Keratinocyte (primary cell): ENCODE data around the gene DAPK2. TPM values are rescaled to one million over a fixed set of nuclear protein-coding genes. Genes with fewer than 3 reads are reported as not detected.

Experiments
- DNase-seq: peaks from one replicate; pipeline ENCODE4 v3.0.0-alpha.2; 2011; ENCODE audit warnings: low read depth, missing footprints, low spot score
- FAIRE-seq: peaks from 2 replicates; lab custom pipeline; 2011; peaks lifted over from hg19 to GRCh38; lab: Jason Lieb, UNC
- H2AFZ ChIP-seq: 2 replicates; pipeline ENCODE4 v1.6.0; 2012; ENCODE audit warnings: low read length, control low read depth, inconsistent platforms; ENCODE audit not compliant: control insufficient read depth
- H3K27ac ChIP-seq: 2 replicates; pipeline ENCODE4 v1.5.1; 2011; ENCODE audit warnings: low read length; ENCODE audit not compliant: control insufficient read depth, insufficient read depth
- H3K27me3 ChIP-seq: 3 replicates; pipeline ENCODE4 v1.6.0; 2011; ENCODE audit warnings: low read length; ENCODE audit not compliant: control insufficient read depth, insufficient read depth; ENCODE audit errors: extremely low read depth
- H3K36me3 ChIP-seq, 2 experiments: 2 replicates in 1 of 2; 3 replicates in 1 of 2; pipeline ENCODE4 v1.5.1; 2011; ENCODE audit warnings: low read length in 2 of 2, mild to moderate bottlenecking in 1 of 2; ENCODE audit not compliant: control insufficient read depth in 2 of 2, insufficient read depth in 2 of 2; ENCODE audit errors: extremely low read depth in 1 of 2
- H3K4me1 ChIP-seq: 3 replicates; pipeline ENCODE4 v1.5.1; 2011; ENCODE audit warnings: low read length; ENCODE audit not compliant: control insufficient read depth, insufficient read depth; ENCODE audit errors: extremely low read depth
- H3K4me2 ChIP-seq: 3 replicates; pipeline ENCODE4 v1.6.0; 2011; ENCODE audit warnings: low read depth, low read length; ENCODE audit not compliant: control insufficient read depth, insufficient read depth; ENCODE audit errors: extremely low read depth
- H3K4me3 ChIP-seq, 3 experiments: fragments of 200-600 bp in 1 of 3; sonication (generic) in 1 of 3; 2 replicates in 2 of 3; 3 replicates in 1 of 3; pipeline ENCODE4 v1.5.1; 2011 to 2016; ENCODE audit warnings: low read length in 3 of 3, mild to moderate bottlenecking in 3 of 3, control low read depth in 2 of 3, inconsistent platforms in 1 of 3, low read depth in 1 of 3, mixed read lengths in 1 of 3, mixed run types in 1 of 3, moderate library complexity in 1 of 3; ENCODE audit not compliant: control insufficient read depth in 2 of 3, insufficient read depth in 2 of 3; ENCODE audit errors: extremely low read depth in 1 of 3
- H3K79me2 ChIP-seq: 2 replicates; pipeline ENCODE4 v1.6.0; 2012; ENCODE audit warnings: low read length; ENCODE audit not compliant: control insufficient read depth, insufficient read depth
- H3K9ac ChIP-seq: 3 replicates; pipeline ENCODE4 v1.6.0; 2011; ENCODE audit warnings: low read length; ENCODE audit not compliant: control insufficient read depth, insufficient read depth; ENCODE audit errors: extremely low read depth
- H3K9me1 ChIP-seq: 3 replicates; pipeline ENCODE4 v1.6.0; 2011; ENCODE audit warnings: low read length; ENCODE audit not compliant: control insufficient read depth, insufficient read depth; ENCODE audit errors: extremely low read depth
- H3K9me3 ChIP-seq: 2 replicates; pipeline ENCODE4 v1.5.1; 2012; ENCODE audit warnings: low read depth, low read length; ENCODE audit not compliant: control insufficient read depth
- H4K20me1 ChIP-seq: 3 replicates; pipeline ENCODE4 v1.6.0; 2011; ENCODE audit warnings: low read length; ENCODE audit not compliant: control insufficient read depth, insufficient read depth; ENCODE audit errors: extremely low read depth
- CTCF ChIP-seq, 3 experiments: IDR thresholded peaks in 1 of 3; conservative IDR thresholded peaks in 1 of 3; optimal IDR thresholded peaks in 1 of 3; 2 replicates in 2 of 3; 3 replicates in 1 of 3; pipeline versions ENCODE3 to v1.5.1; 2011; ENCODE audit warnings: low read length in 3 of 3, mild to moderate bottlenecking in 3 of 3, moderate library complexity in 2 of 3, control low read depth in 1 of 3, inconsistent platforms in 1 of 3; ENCODE audit not compliant: insufficient read depth in 2 of 3; ENCODE audit errors: extremely low read depth in 1 of 3
- EZH2 ChIP-seq: IDR thresholded peaks from one replicate; pipeline ENCODE4 v1.6.1; 2012; ENCODE audit warnings: inconsistent platforms, mild to moderate bottlenecking, low read length, moderate library complexity
- dilution Hi-C: fragments of 300-500 bp; cut with MboI; formaldehyde crosslinking; loops from one replicate; pipeline ENCODE4 v1.7.0; 2020; ENCODE audit warnings: low sequenced_read_pairs; ENCODE audit not compliant: extremely low pct_ligation_motif_present
- polyA plus RNA-seq, 5 experiments: library from polyadenylated mRNA; depleted of rRNA in 3 of 5; stranded (reverse) in 3 of 5; stranded (forward) in 1 of 5; unstranded in 1 of 5; fragments of >200 nt; gene quantifications; 1 replicate in 1 of 5; 2 replicates in 3 of 5; 3 replicates in 1 of 5; pipeline versions ENCODE4 v1.2.1 to v1.2.3, GENCODE V29; 2011 to 2012; ENCODE audit warnings: missing spikeins in 2 of 5, low read depth in 1 of 5, low replicate concordance in 1 of 5

The DAPK2 gene
- polyA plus RNA-seq, 1 donor (not counting 4 experiments of a cell fraction or from before 2014, with no cell fraction given), result 1.4 TPM

- H2AFZ ChIP-seq, result no peak overlapping the region
- no peaks in the 10 kb centered on the region for H3K36me3 ChIP-seq
- no peak for DNase-seq
- H3K4me1 ChIP-seq, result peaks cover 19% of the 10 kb centered on the region
- no peaks in the 10 kb centered on the region for H4K20me1 ChIP-seq
- no peak overlapping the region for H3K27ac ChIP-seq
- no peak overlapping the region for H3K4me3 ChIP-seq
- no peaks in the 10 kb centered on the region for H3K27me3 ChIP-seq
- no peak for FAIRE-seq
- no peak overlapping the region for H3K9ac ChIP-seq
- no peak overlapping the region for H3K4me2 ChIP-seq
- no peaks in the 10 kb centered on the region for H3K79me2 ChIP-seq
- TF ChIP-seq EZH2, result no peak
- no peak for TF ChIP-seq CTCF (optimal IDR thresholded peaks at IDR 0.05 in 1 of 3, IDR thresholded peaks at IDR 0.05 in 1 of 3, conservative IDR thresholded peaks at IDR 0.05 in 1 of 3; ENCODE audit: extremely low read depth in 1 of 3, insufficient read depth in 2 of 3, low read length in 3 of 3)
- H3K9me3 ChIP-seq, result no peaks in the 10 kb centered on the region
- dilution Hi-C loops, result no loop called here
- no peaks in the 10 kb centered on the region for H3K9me1 ChIP-seq
These were observed 97.8 kb downstream of the DAPK2 start for GRCh38 chr15:63948436-63948835.

GRCh38 chr15:63947228-63947627 lies 99.1 kb downstream of the DAPK2 start:
- Histone ChIP-seq H4K20me1 (no peaks in the 10 kb centered on the region), H3K4me1 (peaks cover 19% of the 10 kb centered on the region), H3K4me2 (no peak overlapping the region), H3K79me2 (no peaks in the 10 kb centered on the region), H3K9me3 (no peaks in the 10 kb centered on the region), H3K9ac (no peak overlapping the region), H3K36me3 (no peaks in the 10 kb centered on the region), H3K27me3 (no peaks in the 10 kb centered on the region), H3K4me3 (no peak overlapping the region), H3K27ac (no peak overlapping the region), H3K9me1 (no peaks in the 10 kb centered on the region), H2AFZ (no peak overlapping the region)
- no peak for TF ChIP-seq CTCF (optimal IDR thresholded peaks at IDR 0.05 in 1 of 3, IDR thresholded peaks at IDR 0.05 in 1 of 3, conservative IDR thresholded peaks at IDR 0.05 in 1 of 3; ENCODE audit: extremely low read depth in 1 of 3, insufficient read depth in 2 of 3, low read length in 3 of 3)
- no peak for FAIRE-seq
- dilution Hi-C loops, result no loop called here
- DNase-seq, result no peak
